Spleen (tissue), 11 donors: ENCODE measurements around the gene TMX4. TPM values are rescaled to one million over a fixed set of nuclear protein-coding genes. Genes with fewer than 3 reads are reported as not detected.

Source experiments
- DNase-seq: peaks from one replicate; pipeline ENCODE4 v3.0.0-alpha.2; 2020
- H3K27ac ChIP-seq, 8 donors: fragments of 200-600 bp; sonication (generic) in 7 of 8; 1 replicate in 4 of 8; 2 replicates in 4 of 8; pipeline versions ENCODE4 v1.5.0 to v1.8.0; 2016 to 2021; ENCODE audit warnings: inconsistent platforms in 4 of 8, mild to moderate bottlenecking in 4 of 8, moderate library complexity in 1 of 8
- H3K27me3 ChIP-seq, 7 donors: fragments of 200-600 bp; sonication (generic) in 6 of 7; replicated peaks in 1 of 7; 1 replicate in 4 of 7; 2 replicates in 3 of 7; pipeline versions ENCODE4 v1.5.0 to v1.8.0; 2016 to 2021; ENCODE audit warnings: inconsistent platforms in 3 of 7, mild to moderate bottlenecking in 1 of 7
- H3K36me3 ChIP-seq, 6 donors: fragments of 200-600 bp; sonication (generic) in 5 of 6; 1 replicate in 4 of 6; 2 replicates in 2 of 6; pipeline versions ENCODE4 v1.5.0 to v1.8.0; 2016 to 2021; ENCODE audit warnings: inconsistent platforms in 2 of 6
- H3K4me1 ChIP-seq, 6 donors: fragments of 200-600 bp; sonication (generic) in 5 of 6; 1 replicate in 3 of 6; 2 replicates in 3 of 6; pipeline versions ENCODE4 v1.5.0 to v1.8.0; 2016 to 2021; ENCODE audit warnings: inconsistent platforms in 3 of 6
- H3K4me3 ChIP-seq, 8 donors: fragments of 200-600 bp; sonication (generic) in 7 of 8; 1 replicate in 4 of 8; 2 replicates in 4 of 8; pipeline versions ENCODE4 v1.5.0 to v1.8.0; 2016 to 2021; ENCODE audit warnings: inconsistent platforms in 4 of 8, mild to moderate bottlenecking in 4 of 8, moderate library complexity in 2 of 8
- H3K9me3 ChIP-seq, 8 donors: fragments of 200-600 bp; sonication (generic) in 7 of 8; 1 replicate in 4 of 8; 2 replicates in 4 of 8; pipeline versions ENCODE4 v1.5.0 to v1.8.0; 2016 to 2021; ENCODE audit warnings: inconsistent platforms in 4 of 8
- CTCF ChIP-seq, 11 experiments: fragments of 200-600 bp in 7 of 11; fragments of 450-650 bp in 4 of 11; sonication (generic) in 4 of 11; IDR thresholded peaks in 8 of 11; conservative IDR thresholded peaks in 3 of 11; 1 replicate in 7 of 11; 2 replicates in 4 of 11; pipeline versions ENCODE4 v1.4.0 to v1.8.0; 2016 to 2021; ENCODE audit warnings: antibody characterized with exemption in 11 of 11, inconsistent platforms in 4 of 11, mild to moderate bottlenecking in 1 of 11
- POLR2A ChIP-seq, 3 donors: fragments of 450-650 bp; IDR thresholded peaks; one replicate each; pipeline ENCODE4 v1.5.1; 2017; ENCODE audit warnings: antibody characterized with exemption in 3 of 3, mild to moderate bottlenecking in 1 of 3
- POLR2AphosphoS5 ChIP-seq, 3 donors: sonication (generic); formaldehyde crosslinking; IDR thresholded peaks; one replicate each; pipeline ENCODE4 v1.5.1; 2017; ENCODE audit warnings: antibody characterized with exemption in 3 of 3
- WGBS, 5 donors: extraction: QIAGEN DNeasy Blood & Tissue Kit in 3 of 5; methylation state at CpG; one replicate each; pipeline versions ENCODE4 v1.1.5 to v1.1.7; 2013 to 2018; 5-methylcytosine and 5-hydroxymethylcytosine counted together
- intact Hi-C: fragments of 100-400 bp; cut with DNase I; formaldehyde crosslinking; loops from one replicate; pipeline ENCODE4 v1.15.0; 2023; ENCODE audit warnings: low total_unique reads
- polyA plus RNA-seq, 3 donors: library from polyadenylated mRNA; stranded (reverse); fragments of 200-250 nt; gene quantifications; one replicate each; pipeline ENCODE4 v1.2.1, GENCODE V29; 2013
- total RNA-seq, 7 donors: library from RNA; depleted of rRNA in 3 of 7; stranded (reverse); fragments of >200 nt in 3 of 7; fragmentation: NEBNext Ultra II Directional in 4 of 7; extraction: Animal tissue kit (Norgen Biotek cat#: 25700) in 4 of 7; gene quantifications; one replicate each; pipeline versions ENCODE4 v1.1.0 to v1.2.1, GENCODE V29; 2016 to 2021
- donor health status: healthy with polysubstance abuse.
- donor health status: DM: no; HTN: no; CAD: no; lungs with moderate emphysema.
- donor health status: DM: no; HTN: no; CAD: no.
- donor health status: Bipolar disorder and iron deficiency.
- donor health status: healthy.
- donor health status: DM: no; HTN: no; CAD: no.
- donor health status: DM: yes; HTN: yes; CAD: no.

TMX4 gene
- total and polyA plus RNA-seq, 10 donors: 7.5 to 56.3 (median 38.2) TPM

DNA sequence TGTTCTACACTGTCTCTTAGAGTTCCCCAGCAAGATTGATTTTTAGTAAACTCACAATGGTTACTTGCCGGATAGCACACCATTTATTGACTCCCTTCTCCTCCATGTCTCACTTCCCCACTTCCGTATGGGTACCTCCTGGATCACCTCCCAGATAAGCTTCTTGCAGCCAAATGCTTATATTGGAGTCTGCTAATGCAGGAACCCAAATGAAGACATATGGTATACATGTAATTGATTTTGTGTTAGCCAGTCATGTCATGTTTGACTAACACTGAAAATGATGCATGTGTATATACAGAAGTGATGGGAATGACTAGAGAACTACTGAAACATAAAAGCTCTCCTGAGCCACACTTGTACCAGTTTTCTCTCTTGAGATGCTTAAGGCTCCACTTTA is 46.1 kb upstream of the TMX4 start:
- no peaks in the 10 kb centered on the region for H3K36me3 ChIP-seq
- H3K4me3 ChIP-seq: no peak overlapping the region
- no peak for DNase-seq
- no peaks in the 10 kb centered on the region for H3K4me1 ChIP-seq
- TF ChIP-seq POLR2A (IDR thresholded peaks at IDR 0.05) (no peak), CTCF (IDR thresholded peaks at IDR 0.05 in 8 of 11, conservative IDR thresholded peaks at IDR 0.05 in 3 of 11) (no peak), POLR2AphosphoS5 (IDR thresholded peaks at IDR 0.05) (no peak)
- no peaks in the 10 kb centered on the region for H3K27me3 ChIP-seq
- intact Hi-C loops: no loop called here
- H3K9me3 ChIP-seq: no peaks in the 10 kb centered on the region
- no peak overlapping the region for H3K27ac ChIP-seq
- 87 to 95% (median 93%) methylated on average over 2 of the region's 2 CpGs for WGBS, 5 donors

GRCh38 chr20:8062756-8063155 is 43.2 kb upstream of the TMX4 start:
- 79 to 88% (median 83%) methylated on average over 6 of the region's 6 CpGs for WGBS, 5 donors
- Histone ChIP-seq H3K4me3 (no peak overlapping the region), H3K36me3 (no peaks in the 10 kb centered on the region), H3K27me3 (no peaks in the 10 kb centered on the region), H3K4me1 (no peaks in the 10 kb centered on the region), H3K9me3 (no peaks in the 10 kb centered on the region), H3K27ac (no peak overlapping the region)
- TF ChIP-seq POLR2AphosphoS5 (IDR thresholded peaks at IDR 0.05): no peak
- TF ChIP-seq CTCF (IDR thresholded peaks at IDR 0.05 in 8 of 11, conservative IDR thresholded peaks at IDR 0.05 in 3 of 11): no peak
- TF ChIP-seq POLR2A (IDR thresholded peaks at IDR 0.05): no peak
- no peak for DNase-seq
- intact Hi-C loops: no loop called here

DNA sequence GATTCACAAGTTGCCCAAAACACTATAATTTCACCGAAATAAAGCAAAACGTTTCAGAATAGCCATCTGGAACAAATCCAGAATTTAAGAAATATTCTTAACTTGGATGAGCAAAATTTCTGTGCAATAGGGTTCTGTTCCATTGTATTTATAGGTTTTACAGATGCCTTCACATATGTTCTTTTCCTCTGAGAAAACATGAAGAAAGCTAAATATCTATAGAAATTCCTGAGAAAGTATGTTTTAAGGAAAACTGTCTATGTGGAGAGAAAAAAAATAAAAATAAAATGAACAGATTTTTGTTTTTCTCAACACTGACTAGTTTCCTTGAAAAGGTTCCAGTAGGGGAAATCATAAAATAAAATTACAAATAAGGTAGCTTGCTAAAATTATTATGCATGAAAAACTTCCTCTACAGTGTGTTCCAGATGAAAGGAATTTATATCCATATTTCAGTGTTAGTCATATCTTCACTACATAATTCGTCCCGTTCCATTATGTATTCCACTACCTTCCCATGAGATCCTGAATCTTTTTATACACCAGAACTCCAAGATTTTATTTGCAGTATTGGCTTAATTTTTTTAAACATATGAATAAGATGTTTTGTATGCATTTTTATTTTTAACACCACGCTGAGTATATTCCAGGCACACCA is 42.4 kb upstream of the TMX4 start:
- intact Hi-C loops: no loop called here
- H3K9me3 ChIP-seq: no peaks in the 10 kb centered on the region
- no peaks in the 10 kb centered on the region for H3K27me3 ChIP-seq
- H3K36me3 ChIP-seq: no peaks in the 10 kb centered on the region
- H3K4me1 ChIP-seq: no peaks in the 10 kb centered on the region
- DNase-seq: no peak
- H3K4me3 ChIP-seq: no peak overlapping the region
- no peak for TF ChIP-seq POLR2A (IDR thresholded peaks at IDR 0.05)
- no peak overlapping the region for H3K27ac ChIP-seq
- 77 to 84% (median 82%) methylated on average over 5 of the region's 5 CpGs for WGBS, 5 donors

DNA sequence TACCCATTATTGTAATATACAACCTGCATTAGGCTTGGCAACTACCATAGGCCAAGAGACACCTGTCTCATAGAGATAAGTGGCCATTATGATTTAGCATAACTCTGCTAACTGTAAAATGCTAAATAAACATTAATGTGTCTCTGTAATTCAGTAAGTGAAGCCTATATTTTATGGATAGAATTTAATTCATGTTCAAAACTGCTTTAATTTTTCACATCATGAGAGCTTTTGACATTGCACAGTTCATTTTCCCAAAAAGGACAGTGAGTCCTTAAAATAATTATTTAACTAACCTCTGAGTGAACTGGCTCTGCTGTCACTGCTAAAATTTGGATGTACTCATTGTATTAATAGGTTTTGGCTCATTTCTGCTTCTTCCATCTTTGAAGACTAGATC is 41.4 kb upstream of the TMX4 start:
- intact Hi-C loops: no loop called here
- no peaks in the 10 kb centered on the region for H3K36me3 ChIP-seq
- TF ChIP-seq POLR2AphosphoS5 (IDR thresholded peaks at IDR 0.05): no peak
- no peak for TF ChIP-seq CTCF (IDR thresholded peaks at IDR 0.05 in 8 of 11, conservative IDR thresholded peaks at IDR 0.05 in 3 of 11)
- DNase-seq: no peak
- no peak overlapping the region for H3K4me3 ChIP-seq
- H3K27me3 ChIP-seq: no peaks in the 10 kb centered on the region
- H3K4me1 ChIP-seq: no peaks in the 10 kb centered on the region
- H3K27ac ChIP-seq: no peak overlapping the region
- H3K9me3 ChIP-seq: no peaks in the 10 kb centered on the region

DNA sequence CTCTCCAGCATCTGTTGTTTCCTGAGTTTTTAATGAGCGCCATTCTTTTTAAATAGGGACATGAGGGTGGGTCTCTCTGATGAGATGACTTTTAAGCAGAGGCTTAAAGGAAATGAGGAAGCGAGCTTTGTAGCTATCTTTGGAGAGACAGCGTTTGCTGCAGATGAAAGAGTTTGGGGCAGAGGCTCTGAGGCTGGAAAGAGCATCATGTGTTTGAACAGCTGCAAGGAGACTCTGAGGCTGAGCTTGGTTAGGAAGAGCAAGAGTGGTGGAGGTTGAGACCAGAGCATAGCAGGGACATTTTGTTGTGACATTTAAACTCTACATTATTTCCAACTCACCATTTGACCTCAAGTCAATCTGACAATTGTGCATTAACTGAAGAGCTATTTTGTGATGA is 38.3 kb upstream of the TMX4 start:
- Histone ChIP-seq H3K36me3 (no peaks in the 10 kb centered on the region), H3K9me3 (no peaks in the 10 kb centered on the region), H3K4me1 (no peaks in the 10 kb centered on the region), H3K27ac (no peak overlapping the region), H3K27me3 (no peaks in the 10 kb centered on the region), H3K4me3 (no peak overlapping the region)
- no peak for DNase-seq
- TF ChIP-seq POLR2AphosphoS5 (IDR thresholded peaks at IDR 0.05) (no peak), POLR2A (IDR thresholded peaks at IDR 0.05) (no peak), CTCF (IDR thresholded peaks at IDR 0.05 in 8 of 11, conservative IDR thresholded peaks at IDR 0.05 in 3 of 11) (no peak)
- intact Hi-C loops: no loop called here
- 18 to 40% (median 36%) methylated on average over 3 of the region's 3 CpGs for WGBS, 5 donors
